H9 (cell line): ENCODE results near the gene TM9SF2. TPM values are rescaled to one million over a fixed set of nuclear protein-coding genes. Genes with fewer than 3 reads are reported as not detected.
A peak's percentile ranks its signal among the peaks of the same experiment; 100 is the strongest.

Experiments
- DNase-seq: peaks from one replicate; pipeline ENCODE4 v3.0.0-alpha.2; 2017
- H2AFZ ChIP-seq: one replicate; pipeline ENCODE4 v1.6.1; 2013; ENCODE audit warnings: mild to moderate bottlenecking, low read length, control low read depth, moderate library complexity
- H2AK5ac ChIP-seq: 2 replicates; pipeline ENCODE4 v1.6.1; 2013; ENCODE audit warnings: low read length, control low read depth, mixed read lengths; ENCODE audit not compliant: insufficient read length
- H2BK120ac ChIP-seq: one replicate; pipeline ENCODE4 v1.6.1; 2013; ENCODE audit warnings: low read depth, mild to moderate bottlenecking, low read length, control low read depth, inconsistent platforms; ENCODE audit not compliant: poor library complexity, severe bottlenecking
- H2BK12ac ChIP-seq: 2 replicates; pipeline ENCODE4 v1.6.1; 2013; ENCODE audit warnings: low read length, control low read depth, mixed read lengths, low read depth; ENCODE audit not compliant: insufficient read length
- H2BK15ac ChIP-seq: 2 replicates; pipeline ENCODE4 v1.6.1; 2013; ENCODE audit warnings: low read depth, low read length, control low read depth
- H2BK20ac ChIP-seq: one replicate; pipeline ENCODE4 v1.6.1; 2013; ENCODE audit warnings: low read depth, mild to moderate bottlenecking, low read length, control low read depth, inconsistent platforms; ENCODE audit not compliant: poor library complexity, severe bottlenecking
- H2BK5ac ChIP-seq: 2 replicates; pipeline ENCODE4 v1.6.1; 2013; ENCODE audit warnings: low read length, control low read depth, mixed read lengths; ENCODE audit not compliant: insufficient read length
- H3K14ac ChIP-seq: 2 replicates; pipeline ENCODE4 v1.6.1; 2013; ENCODE audit warnings: low read length, control low read depth; ENCODE audit not compliant: insufficient read depth
- H3K18ac ChIP-seq: 2 replicates; pipeline ENCODE4 v1.6.1; 2013; ENCODE audit warnings: low read depth, mild to moderate bottlenecking, mixed read lengths, low read length, control low read depth; ENCODE audit not compliant: insufficient read length
- H3K23ac ChIP-seq: 2 replicates; pipeline ENCODE4 v1.6.1; 2013; ENCODE audit warnings: low read length, control low read depth, mixed read lengths, low read depth; ENCODE audit not compliant: insufficient read length
- H3K23me2 ChIP-seq: 2 replicates; pipeline ENCODE4 v1.6.1; 2013; ENCODE audit warnings: low read depth, mild to moderate bottlenecking, mixed read lengths, low read length, control low read depth; ENCODE audit not compliant: insufficient read length, poor library complexity, severe bottlenecking
- H3K27ac ChIP-seq: 2 replicates; pipeline ENCODE4 v1.5.1; 2013; ENCODE audit warnings: low read length, control low read depth, mixed read lengths, low read depth; ENCODE audit not compliant: insufficient read length
- H3K27me3 ChIP-seq: 2 replicates; pipeline ENCODE4 v1.6.1; 2013; ENCODE audit warnings: low read length, control low read depth, inconsistent platforms; ENCODE audit not compliant: insufficient read depth
- H3K4ac ChIP-seq: 2 replicates; pipeline ENCODE4 v1.6.1; 2013; ENCODE audit warnings: low read depth, mild to moderate bottlenecking, control low read depth, inconsistent platforms, low read length, moderate library complexity
- H3K4me1 ChIP-seq: 2 replicates; pipeline ENCODE4 v1.6.1; 2013; ENCODE audit warnings: low read length, control low read depth, inconsistent platforms; ENCODE audit not compliant: insufficient read depth
- H3K4me2 ChIP-seq: 2 replicates; pipeline ENCODE4 v1.6.1; 2013; ENCODE audit warnings: low read length, control low read depth, mixed read lengths; ENCODE audit not compliant: insufficient read length, insufficient read depth
- H3K56ac ChIP-seq: 2 replicates; pipeline ENCODE4 v1.6.1; 2013; ENCODE audit warnings: low read depth, mild to moderate bottlenecking, mixed read lengths, low read length, control low read depth; ENCODE audit not compliant: insufficient read length
- H3K79me1 ChIP-seq: 2 replicates; pipeline ENCODE4 v1.6.1; 2013; ENCODE audit warnings: low read depth, mild to moderate bottlenecking, moderate library complexity, low read length, control low read depth, inconsistent platforms; ENCODE audit not compliant: insufficient read depth, poor library complexity, severe bottlenecking
- H3K79me2 ChIP-seq: 2 replicates; pipeline ENCODE4 v1.6.1; 2013; ENCODE audit warnings: low read length, control low read depth, inconsistent platforms; ENCODE audit not compliant: insufficient read depth
- H3K9ac ChIP-seq: 2 replicates; pipeline ENCODE4 v1.6.1; 2013; ENCODE audit warnings: low read length, control low read depth, mixed read lengths; ENCODE audit not compliant: insufficient read length; ENCODE audit errors: extremely low read depth
- H3K9me3 ChIP-seq: one replicate; pipeline ENCODE4 v1.6.1; 2013; ENCODE audit warnings: low read depth, low read length, inconsistent platforms; ENCODE audit not compliant: control insufficient read depth
- H3T11ph ChIP-seq: one replicate; pipeline ENCODE4 v1.6.1; 2013; ENCODE audit warnings: mild to moderate bottlenecking, low read length, control low read depth, inconsistent platforms
- H4K20me1 ChIP-seq: one replicate; pipeline ENCODE4 v1.6.1; 2013; ENCODE audit not compliant: control insufficient read depth, insufficient read length, insufficient read depth
- H4K5ac ChIP-seq: 2 replicates; pipeline ENCODE4 v1.6.1; 2013; ENCODE audit warnings: low read depth, mild to moderate bottlenecking, mixed read lengths, low read length, control low read depth; ENCODE audit not compliant: insufficient read length
- H4K8ac ChIP-seq: replicated peaks from 2 replicates; pipeline ENCODE4 v1.6.1; 2013; ENCODE audit warnings: low read length, control low read depth, mixed read lengths, low read depth; ENCODE audit not compliant: insufficient read length
- H4K91ac ChIP-seq: 2 replicates; pipeline ENCODE4 v1.6.1; 2013; ENCODE audit warnings: low read depth, mild to moderate bottlenecking, moderate library complexity, mixed read lengths, low read length, control low read depth; ENCODE audit not compliant: insufficient read length
- H3K27ac Mint-ChIP-seq, 3 experiments: 2 replicates in 2 of 3; 3 replicates in 1 of 3; pipeline ENCODE4 v1.8.0; 2020 to 2021; ENCODE audit warnings: mixed read lengths in 3 of 3, mild to moderate bottlenecking in 1 of 3, moderate library complexity in 1 of 3
- H3K27me3 Mint-ChIP-seq: 2 replicates; pipeline ENCODE4 v1.8.0; 2021; ENCODE audit warnings: low read depth, mild to moderate bottlenecking, moderate library complexity, mixed read lengths
- H3K36me3 Mint-ChIP-seq, 3 experiments: 2 replicates in 2 of 3; 3 replicates in 1 of 3; pipeline ENCODE4 v1.8.0; 2020 to 2021; ENCODE audit warnings: low read depth in 3 of 3, mixed read lengths in 3 of 3; ENCODE audit not compliant: insufficient read depth in 1 of 3
- H3K4me1 Mint-ChIP-seq, 2 experiments: 2 replicates each; pipeline ENCODE4 v1.8.0; 2020; ENCODE audit warnings: mixed read lengths in 2 of 2
- H3K4me3 Mint-ChIP-seq, 2 experiments: 2 replicates in 1 of 2; 3 replicates in 1 of 2; pipeline ENCODE4 v1.8.0; 2020 to 2021; ENCODE audit warnings: mild to moderate bottlenecking in 2 of 2, mixed read lengths in 2 of 2, moderate library complexity in 1 of 2
- H3K9me3 Mint-ChIP-seq, 2 experiments: 2 replicates in 1 of 2; 3 replicates in 1 of 2; pipeline ENCODE4 v1.8.0; 2020; ENCODE audit warnings: mild to moderate bottlenecking in 2 of 2, mixed read lengths in 2 of 2, moderate library complexity in 1 of 2
- CTCF ChIP-seq: fragments of 200-600 bp; sonication (generic); conservative IDR thresholded peaks from 3 replicates; pipeline ENCODE4 v1.8.0; 2021; ENCODE audit warnings: antibody characterized with exemption, mild to moderate bottlenecking
- WGBS: extraction: QIAGEN DNeasy Blood & Tissue Kit; methylation state at CpG from one replicate; pipeline ENCODE4 v1.1.7; 2013; ENCODE audit warnings: missing lambda C conversion rate, low lambda C conversion rate, mixed read lengths; ENCODE audit not compliant: insufficient read length; ENCODE audit errors: extremely low coverage; 5-methylcytosine and 5-hydroxymethylcytosine counted together
- total RNA-seq: library from RNA; stranded (reverse); gene quantifications from 2 replicates; pipeline ENCODE4 v1.2.1, GENCODE V29; 2021

TM9SF2 gene
- total RNA-seq, 1 experiment from 2014 or later: 86.1 TPM

- DNase-seq: no peak
- Histone ChIP-seq H3K56ac (no peak overlapping the region), H4K5ac (no peak overlapping the region), H3T11ph (no peak overlapping the region), H3K23me2 (no peaks in the 10 kb centered on the region), H3K27me3 (no peaks in the 10 kb centered on the region), H4K8ac (no peak overlapping the region), H4K91ac (no peak overlapping the region), H2AFZ (no peak overlapping the region), H3K79me1 (no peaks in the 10 kb centered on the region), H3K14ac (no peak overlapping the region), H2BK20ac (no peak overlapping the region), H2BK15ac (no peak overlapping the region), H3K4me1 (no peaks in the 10 kb centered on the region), H2BK5ac (no peak overlapping the region), H3K4me2 (no peak overlapping the region), H4K20me1 (no peaks in the 10 kb centered on the region), H3K18ac (no peak overlapping the region), H3K9me3 (no peaks in the 10 kb centered on the region), H3K27ac (no peak overlapping the region), H2BK120ac (no peak overlapping the region), H2AK5ac (no peak overlapping the region), H3K4ac (no peak overlapping the region), H3K9ac (no peak overlapping the region), H3K23ac (no peak overlapping the region), H2BK12ac (no peak overlapping the region), H3K79me2 (no peaks in the 10 kb centered on the region)
- H3K27me3 Mint-ChIP-seq: peaks cover 1% of the 10 kb centered on the region; the same call in 1 of the 2 replicates
- peak; percentile 55 for TF ChIP-seq CTCF
- whole genome bisulfite sequencing: no CpG with 5 or more reads among the region's 10 CpGs
- no peaks in the 10 kb centered on the region; a peak in 1 of 5 replicates for H3K9me3 Mint-ChIP-seq
- H3K4me3 Mint-ChIP-seq: no peak overlapping the region
- no peak overlapping the region for H3K27ac Mint-ChIP-seq
- peaks cover 2 to 4% of the 10 kb centered on the region in 2 experiments; a peak in 2 of 4 replicates for H3K4me1 Mint-ChIP-seq
- no peaks in the 10 kb centered on the region for H3K36me3 Mint-ChIP-seq
Measured at GRCh38 chr13:99577934-99578917, 77.0 kb downstream of the TM9SF2 start.
